Smooth muscle cell (in vitro differentiated cells): ENCODE measurements around the gene RC3H2. TPM values are rescaled to one million over a fixed set of nuclear protein-coding genes. Genes with fewer than 3 reads are reported as not detected.

Source experiments
- DNase-seq: peaks from one replicate; lab custom pipeline; 2025; ENCODE audit not compliant: unreplicated experiment; lab: John Stamatoyannopoulos, UW
- H2AFZ ChIP-seq: fragments of 200-600 bp; sonication (generic); 2 replicates; pipeline ENCODE4 v1.6.0; 2016; ENCODE audit warnings: antibody characterized with exemption, low read depth, mild to moderate bottlenecking
- H3F3A ChIP-seq: fragments of 200-600 bp; sonication (generic); 2 replicates; pipeline ENCODE4 v1.6.0; 2017; ENCODE audit warnings: antibody characterized with exemption, low read depth
- H3K27ac ChIP-seq: fragments of 200-600 bp; sonication (generic); 2 replicates; pipeline ENCODE4 v1.5.1; 2016; ENCODE audit warnings: low read depth, mild to moderate bottlenecking
- H3K27me3 ChIP-seq: fragments of 200-600 bp; sonication (generic); 2 replicates; pipeline ENCODE4 v1.6.1; 2016; ENCODE audit warnings: low read depth, mild to moderate bottlenecking
- H3K36me3 ChIP-seq: fragments of 200-600 bp; sonication (generic); 2 replicates; pipeline ENCODE4 v1.5.1; 2016; ENCODE audit warnings: low read depth
- H3K4me1 ChIP-seq: fragments of 200-600 bp; sonication (generic); 2 replicates; pipeline ENCODE4 v1.5.1; 2016; ENCODE audit warnings: low read depth
- H3K4me2 ChIP-seq: fragments of 200-600 bp; sonication (generic); 2 replicates; pipeline ENCODE4 v1.6.0; 2016; ENCODE audit warnings: mild to moderate bottlenecking
- H3K4me3 ChIP-seq: fragments of 200-600 bp; sonication (generic); 2 replicates; pipeline ENCODE4 v1.5.1; 2016; ENCODE audit warnings: mild to moderate bottlenecking
- H3K79me2 ChIP-seq: fragments of 200-600 bp; sonication (generic); 2 replicates; pipeline ENCODE4 v1.6.0; 2016; ENCODE audit warnings: low read depth, mild to moderate bottlenecking
- H3K9ac ChIP-seq: fragments of 200-600 bp; sonication (generic); 2 replicates; pipeline ENCODE4 v1.6.0; 2016; ENCODE audit warnings: low read depth
- H3K9me3 ChIP-seq: fragments of 200-600 bp; sonication (generic); replicated peaks from 2 replicates; pipeline ENCODE4 v1.5.1; 2016; ENCODE audit warnings: low read depth
- H4K20me1 ChIP-seq: fragments of 200-600 bp; sonication (generic); 2 replicates; pipeline ENCODE4 v1.6.0; 2016; ENCODE audit warnings: low read depth
- CTCF ChIP-seq: fragments of 200-600 bp; sonication (generic); IDR thresholded peaks from 2 replicates; pipeline ENCODE4 v1.5.1; 2017; ENCODE audit warnings: borderline replicate concordance, mild to moderate bottlenecking, antibody characterized with exemption; ENCODE audit not compliant: insufficient read depth, poor library complexity, severe bottlenecking
- WGBS: methylation state at CpG from one replicate; pipeline ENCODE4 v1.1.7; 2016; ENCODE audit warnings: low lambda C conversion rate; 5-methylcytosine and 5-hydroxymethylcytosine counted together
- polyA plus RNA-seq: library from polyadenylated mRNA; unstranded; fragments of >200 nt; fragmentation: Nextera tagmentation; extraction: Ambion mirVana; gene quantifications from 2 replicates; pipeline ENCODE4 v1.2.1, GENCODE V29; 2016
- total RNA-seq: library from RNA; depleted of rRNA; stranded (reverse); fragments of >200 nt; gene quantifications from 2 replicates; pipeline ENCODE4 v1.2.3, GENCODE V29; 2014

RC3H2 gene
- total and polyA plus RNA-seq, 2 experiments from 2014 or later: 15.3 to 44.7 TPM

GRCh38 chr9:122940749-122941581, 35.8 kb upstream of the RC3H2 start, which contains the start of gene RABGAP1:
Gene RABGAP1, plus strand, starts transcription at chr9:122941020. Its CDS starts 16,040 bp downstream, at chr9:122957060.
- Histone ChIP-seq H3K4me1 (peaks cover 9% of the 10 kb centered on the region), H3F3A (peaks cover 13% of the 10 kb centered on the region), H3K36me3 (no peaks in the 10 kb centered on the region), H3K4me2 (peak within 1 kb of the TSS; percentile 97), H2AFZ (peak within 1 kb of the TSS; percentile 90), H3K4me3 (peak within 1 kb of the TSS; percentile 94), H3K79me2 (peaks cover 77% of the 10 kb centered on the region), H3K27ac (peak within 1 kb of the TSS; percentile 93), H4K20me1 (peaks cover 47% of the 10 kb centered on the region), H3K27me3 (no peaks in the 10 kb centered on the region), H3K9ac (peak within 1 kb of the TSS; percentile 96), H3K9me3 (no peaks in the 10 kb centered on the region)
- no peak for TF ChIP-seq CTCF
- DNase-seq: peak; percentile 89
- WGBS: under 1% methylated on average over 49 of the region's 54 CpGs

- H3K27ac ChIP-seq: peak overlapping the region; percentile 47
- no peaks in the 10 kb centered on the region for H3K36me3 ChIP-seq
- no peak for TF ChIP-seq CTCF
- H3K9me3 ChIP-seq: no peaks in the 10 kb centered on the region
- peak overlapping the region; percentile 94 for H3K4me3 ChIP-seq
- H3K79me2 ChIP-seq: peaks cover 76% of the 10 kb centered on the region
- peak overlapping the region; percentile 58 for H2AFZ ChIP-seq
- H3F3A ChIP-seq: peaks cover 13% of the 10 kb centered on the region
- DNase-seq: no peak
- H3K27me3 ChIP-seq: no peaks in the 10 kb centered on the region
- H3K4me1 ChIP-seq: peaks cover 9% of the 10 kb centered on the region
- H3K9ac ChIP-seq: peak overlapping the region; percentile 10
- 27% methylated on average over 6 of the region's 6 CpGs for WGBS
- H4K20me1 ChIP-seq: peaks cover 41% of the 10 kb centered on the region
- peak overlapping the region; percentile 84 for H3K4me2 ChIP-seq
These were observed 35.2 kb upstream of the RC3H2 start for GRCh38 chr9:122940454-122940748.

GRCh38 chr9:122939601-122940000, 34.4 kb upstream of the RC3H2 start:
- H3K4me2 ChIP-seq: no peak overlapping the region
- H3K79me2 ChIP-seq: peaks cover 76% of the 10 kb centered on the region
- no peak overlapping the region for H2AFZ ChIP-seq
- H3K9me3 ChIP-seq: no peaks in the 10 kb centered on the region
- H3K27me3 ChIP-seq: no peaks in the 10 kb centered on the region
- H3K4me3 ChIP-seq: no peak overlapping the region
- peaks cover 9% of the 10 kb centered on the region for H3K4me1 ChIP-seq
- DNase-seq: no peak
- peaks cover 13% of the 10 kb centered on the region for H3F3A ChIP-seq
- 91% methylated on average over 4 of the region's 4 CpGs for WGBS
- H3K9ac ChIP-seq: no peak overlapping the region
- no peaks in the 10 kb centered on the region for H3K36me3 ChIP-seq
- H3K27ac ChIP-seq: peak overlapping the region; percentile 47
- TF ChIP-seq CTCF: no peak
- H4K20me1 ChIP-seq: peaks cover 33% of the 10 kb centered on the region
